ENCODE measurements around the gene LY6G5C. TPM values are rescaled to one million over a fixed set of nuclear protein-coding genes. Genes with fewer than 3 reads are reported as not detected.

LY6G5C gene
- total and polyA plus RNA-seq, 10 donors = 3.3 to 7.9 (median 5.2) TPM

DNA sequence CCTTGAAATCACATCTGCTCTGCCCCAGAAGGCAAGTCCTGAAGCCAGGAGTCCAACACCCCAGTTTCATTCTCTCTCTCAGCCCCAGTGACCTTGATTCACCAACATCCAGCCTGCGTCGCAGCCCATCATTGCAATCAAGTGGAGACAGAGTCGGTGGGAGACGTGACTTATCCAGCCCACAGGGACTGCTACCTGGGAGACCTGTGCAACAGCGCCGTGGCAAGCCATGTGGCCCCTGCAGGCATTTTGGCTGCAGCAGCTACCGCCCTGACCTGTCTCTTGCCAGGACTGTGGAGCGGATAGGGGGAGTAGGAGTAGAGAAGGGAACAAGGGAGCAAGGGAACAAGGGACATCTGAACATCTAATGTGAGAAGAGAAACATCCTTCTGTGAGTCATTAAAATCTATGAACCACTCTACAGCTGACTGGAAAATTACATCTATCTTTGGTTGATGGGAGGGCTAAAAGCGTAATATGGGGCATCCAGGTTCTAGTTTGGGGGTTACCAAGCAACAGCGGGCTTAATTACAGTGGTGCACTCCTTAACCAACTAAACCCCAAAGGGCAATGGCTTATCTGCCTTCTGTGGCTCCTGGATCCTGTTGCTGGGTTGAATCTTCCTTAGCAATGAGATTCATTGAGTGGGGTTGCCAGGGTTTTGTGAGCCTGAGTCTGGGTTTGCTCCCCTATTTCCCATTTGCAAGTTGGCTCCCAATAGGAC is 36.8 kb upstream of the LY6G5C start:
- Histone ChIP-seq H3K4me1 (no peaks in the 10 kb centered on the region), H3K36me3 (no peaks in the 10 kb centered on the region), H3K27ac (no peak overlapping the region), H3K9me3 (no peaks in the 10 kb centered on the region), H3K27me3 (replicated peaks in 1 of 7) (no peaks in the 10 kb centered on the region), H3K4me3 (no peak overlapping the region)
- no peak for TF ChIP-seq POLR2AphosphoS5 (IDR thresholded peaks at IDR 0.05)
- no peak for TF ChIP-seq POLR2A (IDR thresholded peaks at IDR 0.05)
- TF ChIP-seq, protein P1, sequence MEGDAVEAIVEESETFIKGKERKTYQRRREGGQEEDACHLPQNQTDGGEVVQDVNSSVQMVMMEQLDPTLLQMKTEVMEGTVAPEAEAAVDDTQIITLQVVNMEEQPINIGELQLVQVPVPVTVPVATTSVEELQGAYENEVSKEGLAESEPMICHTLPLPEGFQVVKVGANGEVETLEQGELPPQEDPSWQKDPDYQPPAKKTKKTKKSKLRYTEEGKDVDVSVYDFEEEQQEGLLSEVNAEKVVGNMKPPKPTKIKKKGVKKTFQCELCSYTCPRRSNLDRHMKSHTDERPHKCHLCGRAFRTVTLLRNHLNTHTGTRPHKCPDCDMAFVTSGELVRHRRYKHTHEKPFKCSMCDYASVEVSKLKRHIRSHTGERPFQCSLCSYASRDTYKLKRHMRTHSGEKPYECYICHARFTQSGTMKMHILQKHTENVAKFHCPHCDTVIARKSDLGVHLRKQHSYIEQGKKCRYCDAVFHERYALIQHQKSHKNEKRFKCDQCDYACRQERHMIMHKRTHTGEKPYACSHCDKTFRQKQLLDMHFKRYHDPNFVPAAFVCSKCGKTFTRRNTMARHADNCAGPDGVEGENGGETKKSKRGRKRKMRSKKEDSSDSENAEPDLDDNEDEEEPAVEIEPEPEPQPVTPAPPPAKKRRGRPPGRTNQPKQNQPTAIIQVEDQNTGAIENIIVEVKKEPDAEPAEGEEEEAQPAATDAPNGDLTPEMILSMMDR (IDR thresholded peaks at IDR 0.05 in 8 of 11, conservative IDR thresholded peaks at IDR 0.05 in 3 of 11) = no peak
- intact Hi-C loops (cut with DNase I; ENCODE audit: low total_unique reads) = no loop called here
- DNase-seq = no peak
- WGBS, 5 donors = 86 to 92% (median 88%) methylated on average over 10 of the region's 10 CpGs

- no peak for TF ChIP-seq POLR2A (IDR thresholded peaks at IDR 0.05)
- no peak for TF ChIP-seq POLR2AphosphoS5 (IDR thresholded peaks at IDR 0.05)
- TF ChIP-seq, protein P1 (IDR thresholded peaks at IDR 0.05 in 8 of 11, conservative IDR thresholded peaks at IDR 0.05 in 3 of 11) = no peak
- intact Hi-C loops (cut with DNase I; ENCODE audit: low total_unique reads) = no loop called here
- no peak for DNase-seq
- 75 to 89% (median 81%) methylated on average over 14 to 16 of the region's 16 CpGs for WGBS, 5 donors
- peaks cover 0 to 17% (median 8%) of the 10 kb centered on the region in 6 donors for H3K4me1 ChIP-seq
- H3K4me3 ChIP-seq = no peak within 1 kb of the TSS
- H3K9me3 ChIP-seq = no peaks in the 10 kb centered on the region
- no peaks in the 10 kb centered on the region for H3K36me3 ChIP-seq
- no peaks in the 10 kb centered on the region for H3K27me3 ChIP-seq (replicated peaks in 1 of 7)
- H3K27ac ChIP-seq = no peak within 1 kb of the TSS
Measured at GRCh38 chr6:31715022-31715958, 34.4 kb upstream of the LY6G5C start, which contains the start of gene LY6G6D. Gene LY6G6D (plus strand): TSS chr6:31715348. CDS start chr6:31715356, 8 bp downstream.

- intact Hi-C loops (cut with DNase I; ENCODE audit: low total_unique reads) = no loop called here
- Histone ChIP-seq H3K36me3 (no peaks in the 10 kb centered on the region), H3K27me3 (replicated peaks in 1 of 7) (no peaks in the 10 kb centered on the region), H3K9me3 (no peaks in the 10 kb centered on the region), H3K27ac (no peak overlapping the region), H3K4me3 (no peak overlapping the region), H3K4me1 (peaks cover 0 to 20% (median 8%) of the 10 kb centered on the region in 6 donors)
- TF ChIP-seq, protein P1 (IDR thresholded peaks at IDR 0.05 in 8 of 11, conservative IDR thresholded peaks at IDR 0.05 in 3 of 11) = no peak
- TF ChIP-seq POLR2AphosphoS5 (IDR thresholded peaks at IDR 0.05) (no peak), POLR2A (IDR thresholded peaks at IDR 0.05) (no peak)
- DNase-seq = no peak
- 54 to 70% (median 60%) methylated on average over 5 of the region's 5 CpGs for WGBS, 5 donors
Measured at GRCh38 chr6:31713991-31714684, 33.3 kb upstream of the LY6G5C start.

Measured in spleen (tissue), 11 donors.